Neuronal stem cell (in vitro differentiated cells): ENCODE measurements around the gene RBM4B.

Experiments used
- DNase-seq: peaks from one replicate; pipeline ENCODE4 v3.0.0-alpha.2; 2013; ENCODE audit warnings: low spot score
- H2AFZ ChIP-seq: one replicate; pipeline ENCODE4 v1.6.1; 2013; ENCODE audit warnings: mild to moderate bottlenecking, low read length, inconsistent platforms
- H2AK5ac ChIP-seq: 2 replicates; pipeline ENCODE4 v1.6.1; 2013; ENCODE audit warnings: low read depth, mild to moderate bottlenecking, inconsistent platforms, low read length, moderate library complexity, mixed read lengths
- H2BK120ac ChIP-seq: 2 replicates; pipeline ENCODE4 v1.6.1; 2013; ENCODE audit warnings: low read depth, mild to moderate bottlenecking, inconsistent platforms, low read length, moderate library complexity, mixed read lengths
- H2BK12ac ChIP-seq: one replicate; pipeline ENCODE4 v1.6.1; 2013; ENCODE audit warnings: low read length, inconsistent platforms
- H2BK15ac ChIP-seq: 2 replicates; pipeline ENCODE4 v1.6.1; 2013; ENCODE audit warnings: mild to moderate bottlenecking, low read length, inconsistent platforms, mixed read lengths
- H2BK5ac ChIP-seq: one replicate; pipeline ENCODE4 v1.6.1; 2013; ENCODE audit warnings: inconsistent platforms, mild to moderate bottlenecking, low read length, moderate library complexity
- H3K14ac ChIP-seq: one replicate; pipeline ENCODE4 v1.6.1; 2013; ENCODE audit warnings: low read length, inconsistent platforms
- H3K18ac ChIP-seq: 2 replicates; pipeline ENCODE4 v1.6.1; 2013; ENCODE audit warnings: low read length, inconsistent platforms
- H3K23ac ChIP-seq: 2 replicates; pipeline ENCODE4 v1.6.1; 2013; ENCODE audit warnings: low read depth, mild to moderate bottlenecking, mixed read lengths, low read length, inconsistent platforms; ENCODE audit not compliant: poor library complexity
- H3K27ac ChIP-seq: replicated peaks from 3 replicates; pipeline ENCODE4 v1.5.1; 2013; ENCODE audit warnings: low read length, inconsistent platforms
- H3K27me3 ChIP-seq, 3 experiments: 2 replicates each; pipeline ENCODE4 v1.6.1; 2013; ENCODE audit warnings: low read length in 3 of 3, mild to moderate bottlenecking in 2 of 3, inconsistent platforms in 1 of 3, low read depth in 1 of 3, mixed read lengths in 1 of 3, moderate library complexity in 1 of 3; ENCODE audit not compliant: control insufficient read depth in 3 of 3, insufficient read depth in 3 of 3
- H3K36me3 ChIP-seq, 2 donors: replicated peaks in 1 of 2; 2 replicates each; pipeline ENCODE4 v1.6.1; 2013; ENCODE audit warnings: low read length in 2 of 2; ENCODE audit not compliant: control insufficient read depth in 2 of 2, insufficient read depth in 2 of 2
- H3K4ac ChIP-seq: 2 replicates; pipeline ENCODE4 v1.6.1; 2013; ENCODE audit warnings: inconsistent platforms, mild to moderate bottlenecking, low read length, moderate library complexity
- H3K4me1 ChIP-seq, 2 donors: 1 replicate in 1 of 2; 2 replicates in 1 of 2; pipeline ENCODE4 v1.6.1; 2013; ENCODE audit warnings: low read length in 2 of 2, low read depth in 1 of 2; ENCODE audit not compliant: control insufficient read depth in 2 of 2, insufficient read depth in 1 of 2
- H3K4me2 ChIP-seq: one replicate; pipeline ENCODE4 v1.6.1; 2013; ENCODE audit warnings: mild to moderate bottlenecking, low read length, inconsistent platforms; ENCODE audit not compliant: insufficient read depth, poor library complexity, severe bottlenecking
- H3K4me3 ChIP-seq, 2 donors: 2 replicates each; pipeline ENCODE4 v1.5.1; 2013; ENCODE audit warnings: low read length in 2 of 2, mild to moderate bottlenecking in 2 of 2, inconsistent platforms in 1 of 2, moderate library complexity in 1 of 2
- H3K79me1 ChIP-seq: one replicate; pipeline ENCODE4 v1.6.1; 2013; ENCODE audit warnings: low read depth, mild to moderate bottlenecking, inconsistent platforms, low read length, moderate library complexity
- H3K9ac ChIP-seq: one replicate; pipeline ENCODE4 v1.6.1; 2013; ENCODE audit warnings: mild to moderate bottlenecking, low read depth, low read length, inconsistent platforms; ENCODE audit not compliant: poor library complexity
- H3K9me3 ChIP-seq, 2 donors: replicated peaks in 1 of 2; 2 replicates each; pipeline versions ENCODE3 to v1.6.1; 2013; ENCODE audit warnings: low read length in 2 of 2, mild to moderate bottlenecking in 2 of 2, inconsistent platforms in 1 of 2, low read depth in 1 of 2, mixed read lengths in 1 of 2, moderate library complexity in 1 of 2; ENCODE audit not compliant: control insufficient read depth in 2 of 2, insufficient read depth in 1 of 2
- H4K8ac ChIP-seq: one replicate; pipeline ENCODE4 v1.6.1; 2013; ENCODE audit warnings: low read depth, mild to moderate bottlenecking, inconsistent platforms, low read length, moderate library complexity
- H4K91ac ChIP-seq: one replicate; pipeline ENCODE4 v1.6.1; 2013; ENCODE audit warnings: low read length, low read depth, mild to moderate bottlenecking, inconsistent platforms; ENCODE audit not compliant: poor library complexity
- WGBS, 2 donors: extraction: QIAGEN DNeasy Blood & Tissue Kit; methylation state at CpG; one replicate each; pipeline ENCODE4 v1.1.7; 2013; ENCODE audit warnings: missing lambda C conversion rate in 2 of 2, mixed read lengths in 1 of 2; ENCODE audit not compliant: insufficient read length in 2 of 2, insufficient replicate concordance in 1 of 2; ENCODE audit errors: extremely low coverage in 2 of 2; 5-methylcytosine and 5-hydroxymethylcytosine counted together

RBM4B gene

DNA sequence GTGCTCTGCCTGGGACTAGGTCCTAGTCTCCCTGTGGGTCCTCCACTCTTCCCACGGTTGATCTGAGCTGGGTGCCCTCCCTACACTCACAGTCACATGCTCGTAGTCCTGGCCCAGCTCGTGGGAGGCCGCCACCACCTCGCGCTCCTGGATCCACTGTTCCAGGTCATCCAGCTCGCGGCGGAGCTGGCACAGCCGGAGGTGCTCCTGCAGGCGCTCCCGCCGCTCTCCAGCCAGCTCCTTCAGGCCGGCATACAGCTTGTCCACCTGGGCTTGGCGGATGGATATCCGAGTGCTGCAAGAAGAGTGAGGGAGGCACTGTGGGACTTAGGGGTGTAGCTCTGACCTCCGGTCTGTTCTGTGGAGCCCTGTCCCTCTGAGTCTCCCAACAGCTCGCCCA, 14.8 kb upstream of the RBM4B start:
- Histone ChIP-seq H3K14ac (no peak overlapping the region), H2BK5ac (peak overlapping the region; percentile 21), H2BK15ac (no peak overlapping the region), H3K4me2 (no peak overlapping the region), H3K27me3 (no peaks in the 10 kb centered on the region), H3K36me3 (peaks cover 61 to 84% of the 10 kb centered on the region in 2 donors), H3K27ac (no peak overlapping the region), H3K4me3 (no peak overlapping the region), H4K8ac (no peak overlapping the region), H2BK120ac (no peak overlapping the region), H3K23ac (no peak overlapping the region), H3K4ac (no peak overlapping the region), H3K4me1 (no peaks in the 10 kb centered on the region), H3K18ac (no peak overlapping the region), H2BK12ac (no peak overlapping the region), H3K9me3 (peaks cover 0 to 4% of the 10 kb centered on the region in 2 donors), H3K9ac (peak overlapping the region; percentile 76), H4K91ac (no peak overlapping the region), H2AFZ (no peak overlapping the region), H3K79me1 (peaks cover 5% of the 10 kb centered on the region), H2AK5ac (no peak overlapping the region)
- no CpG with 5 or more reads among the region's 18 CpGs for WGBS, 2 donors
- DNase-seq = no peak

DNA sequence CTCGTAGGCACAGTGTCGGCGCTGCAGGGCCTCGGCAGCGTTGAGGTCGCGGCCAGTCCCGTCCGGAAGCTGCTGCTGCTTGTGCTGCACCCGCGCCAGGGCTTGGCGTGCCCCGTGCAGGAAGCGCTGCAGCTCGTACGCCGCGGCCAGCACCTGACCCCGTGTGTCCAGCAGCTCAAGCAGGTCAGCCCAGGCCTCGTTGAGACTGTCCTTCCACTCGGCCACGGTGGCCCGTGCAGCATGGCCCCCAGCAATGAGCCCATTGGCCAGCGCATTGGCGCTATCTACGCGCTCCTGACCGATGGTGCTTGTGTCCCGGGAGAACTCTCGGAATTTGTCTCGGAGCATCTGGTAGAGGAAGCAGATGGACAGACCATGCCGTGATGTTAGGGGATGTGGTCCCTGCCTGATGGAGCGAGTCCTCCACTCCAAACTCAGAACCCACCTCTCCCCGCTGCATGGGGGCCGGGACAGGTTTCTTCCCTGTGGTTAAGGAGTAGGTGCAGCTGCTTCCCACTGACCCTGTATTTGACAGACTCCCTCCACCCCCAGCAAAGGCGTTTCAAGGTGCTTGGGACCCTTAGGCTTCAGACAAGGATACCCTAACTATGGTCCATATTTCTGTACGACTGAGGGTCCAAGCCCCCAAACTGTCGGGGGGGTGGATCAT, 13.8 kb upstream of the RBM4B start:
- Histone ChIP-seq H2BK12ac (peak overlapping the region; percentile 73), H4K91ac (no peak overlapping the region), H2BK5ac (no peak overlapping the region), H3K4ac (no peak overlapping the region), H3K14ac (peak overlapping the region; percentile 71), H2AK5ac (no peak overlapping the region), H4K8ac (peak overlapping the region; percentile 82), H3K4me2 (no peak overlapping the region), H3K9me3 (peaks cover 0 to 2% of the 10 kb centered on the region in 2 donors), H3K79me1 (peaks cover 5% of the 10 kb centered on the region), H3K4me3 (no peak overlapping the region), H3K4me1 (no peaks in the 10 kb centered on the region), H2AFZ (no peak overlapping the region), H3K23ac (peak overlapping the region; percentile 93), H3K18ac (no peak overlapping the region), H2BK15ac (no peak overlapping the region), H3K27ac (no peak overlapping the region), H3K27me3 (no peaks in the 10 kb centered on the region), H3K9ac (no peak overlapping the region), H2BK120ac (no peak overlapping the region), H3K36me3 (peaks cover 63 to 83% of the 10 kb centered on the region in 2 donors)
- no peak for DNase-seq
- WGBS, 2 donors = no CpG with 5 or more reads among the region's 38 CpGs

DNA sequence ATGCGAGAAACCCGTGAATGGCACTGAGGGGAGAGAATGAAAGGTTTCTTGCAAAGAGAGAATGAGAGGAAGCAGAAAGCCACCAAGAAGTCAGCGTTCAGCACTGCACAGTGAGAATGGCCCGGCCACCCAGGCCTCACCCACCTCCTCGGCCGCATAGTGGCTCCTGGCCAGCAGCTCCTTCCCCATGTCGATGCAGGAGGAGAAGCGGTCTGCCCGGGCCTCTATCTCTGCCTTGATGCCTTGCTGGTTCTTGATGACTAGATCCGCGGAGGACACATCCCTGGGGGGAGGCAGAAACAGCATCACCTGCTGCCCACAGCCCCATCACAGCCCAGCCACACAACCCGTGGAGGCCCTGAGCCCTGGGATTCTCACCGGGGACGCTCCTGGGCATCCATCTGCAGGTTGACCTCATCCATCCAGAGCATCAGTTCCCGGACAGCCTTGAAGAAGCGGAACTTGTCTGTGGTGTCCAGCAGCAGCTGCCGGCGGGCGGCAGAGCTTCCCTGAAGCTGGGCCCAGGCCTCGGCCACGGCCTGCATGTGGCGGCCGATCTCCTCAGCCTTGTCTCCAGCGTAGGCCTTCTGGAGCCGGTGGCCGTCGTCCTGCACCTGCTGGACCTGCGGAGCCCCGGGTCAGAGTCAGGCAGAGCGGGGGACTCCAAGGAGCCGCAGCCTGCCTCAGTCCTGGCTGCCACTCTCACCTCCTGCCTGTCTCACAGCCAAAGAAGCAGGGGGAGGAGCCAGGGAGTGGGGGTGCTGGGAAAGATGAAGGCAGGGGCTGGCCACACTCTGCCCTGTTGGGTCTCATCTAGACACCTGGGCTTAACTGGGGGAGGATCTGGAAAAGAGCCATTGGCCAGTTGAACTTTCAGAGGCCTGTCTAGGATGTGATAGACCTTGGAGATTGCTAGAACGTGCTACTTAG, 12.2 kb upstream of the RBM4B start:
- no peak overlapping the region for H3K4me2 ChIP-seq
- H2BK15ac ChIP-seq = no peak overlapping the region
- H3K79me1 ChIP-seq = peaks cover 5% of the 10 kb centered on the region
- H3K18ac ChIP-seq = no peak overlapping the region
- H4K8ac ChIP-seq = no peak overlapping the region
- H3K4ac ChIP-seq = no peak overlapping the region
- H2BK120ac ChIP-seq = no peak overlapping the region
- no CpG with 5 or more reads among the region's 32 CpGs for WGBS, 2 donors
- no peak overlapping the region for H4K91ac ChIP-seq
- H3K27me3 ChIP-seq = no peaks in the 10 kb centered on the region
- no peak for DNase-seq
- peaks cover 0 to 2% of the 10 kb centered on the region in 2 donors for H3K9me3 ChIP-seq
- no peak overlapping the region for H3K23ac ChIP-seq
- H2AFZ ChIP-seq = no peak overlapping the region
- no peak overlapping the region for H3K4me3 ChIP-seq
- no peak overlapping the region for H2AK5ac ChIP-seq
- no peak overlapping the region for H3K27ac ChIP-seq
- peak overlapping the region; percentile 50 for H3K9ac ChIP-seq
- peak overlapping the region; percentile 75 for H2BK5ac ChIP-seq
- H2BK12ac ChIP-seq = no peak overlapping the region
- no peaks in the 10 kb centered on the region for H3K4me1 ChIP-seq
- no peak overlapping the region for H3K14ac ChIP-seq
- H3K36me3 ChIP-seq = peaks cover 68 to 88% of the 10 kb centered on the region in 2 donors
